Measurements from ENCODE around the gene KCNH2.
A peak's percentile ranks its signal among the peaks of the same experiment; 100 is the strongest.

KCNH2 gene

GRCh38 chr7:150963707-150964559, 14.2 kb downstream of the KCNH2 start:
- FAIRE-seq (no peak), DNase-seq (ENCODE audit: extremely low spot score, insufficient read length, low read depth) (no peak)

GRCh38 chr7:150962553-150963399, 15.3 kb downstream of the KCNH2 start:
- DNase-seq (ENCODE audit: extremely low spot score, insufficient read length, low read depth): peak; percentile 77
- peak; percentile 5 for FAIRE-seq

DNA sequence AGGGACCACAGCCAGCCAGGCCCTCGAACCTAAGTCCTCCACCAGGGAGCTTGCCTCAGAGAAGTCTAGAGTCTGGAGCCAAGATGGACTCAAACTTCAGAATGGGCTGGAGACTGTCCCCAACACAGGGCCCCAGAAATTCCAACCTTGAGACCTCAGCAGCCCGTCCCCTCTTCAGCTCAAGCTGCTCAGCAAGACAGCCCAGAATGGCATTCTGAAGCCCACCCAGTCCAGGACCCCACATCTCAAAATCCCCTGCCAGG, 15.9 kb downstream of the KCNH2 start:
- no peak for FAIRE-seq
- no peak for DNase-seq (ENCODE audit: extremely low spot score, insufficient read length, low read depth)

DNA sequence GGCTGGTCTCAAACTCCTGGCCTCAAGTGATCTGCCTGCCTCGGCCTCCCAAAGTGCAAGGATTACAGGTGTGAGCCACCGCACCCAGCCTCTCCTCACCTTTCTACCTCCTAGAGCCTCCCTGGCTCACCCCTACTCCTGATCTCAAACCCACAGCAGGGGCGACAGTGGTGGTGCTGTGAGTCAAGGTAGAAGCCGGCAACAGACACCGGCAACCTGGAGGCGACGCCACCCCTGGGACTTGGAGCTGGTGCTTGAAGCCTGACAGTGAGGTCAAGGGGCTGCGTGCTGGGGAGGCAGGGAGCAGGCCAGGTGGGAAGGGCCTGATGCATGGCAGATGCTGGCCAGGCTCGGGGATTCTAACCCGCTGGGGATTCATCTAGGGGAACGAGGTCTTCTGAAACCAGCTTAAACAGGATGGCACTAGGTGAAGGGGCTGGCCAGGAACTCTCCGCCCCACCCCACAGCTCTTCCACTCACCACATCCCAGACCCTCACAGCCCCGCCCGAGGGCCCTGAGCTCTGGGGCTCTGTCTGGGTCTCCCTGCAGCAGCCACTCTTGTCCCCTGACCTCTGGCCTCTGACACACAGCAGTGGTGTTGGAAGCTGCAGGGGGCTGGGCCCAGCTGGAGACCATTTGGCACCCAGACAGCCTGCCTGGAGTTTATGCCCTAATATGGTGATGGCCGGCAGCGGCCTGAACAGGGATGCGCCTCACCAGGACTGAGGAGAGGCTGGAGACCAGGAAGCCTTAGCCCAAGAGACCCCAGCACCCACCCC, 16.4 kb downstream of the KCNH2 start:
- FAIRE-seq (no peak), DNase-seq (ENCODE audit: extremely low spot score, insufficient read length, low read depth) (no peak)

- DNase-seq (ENCODE audit: extremely low spot score, insufficient read length, low read depth): no peak
Measured at GRCh38 chr7:150959739-150960734, 18.1 kb downstream of the KCNH2 start.

DNA sequence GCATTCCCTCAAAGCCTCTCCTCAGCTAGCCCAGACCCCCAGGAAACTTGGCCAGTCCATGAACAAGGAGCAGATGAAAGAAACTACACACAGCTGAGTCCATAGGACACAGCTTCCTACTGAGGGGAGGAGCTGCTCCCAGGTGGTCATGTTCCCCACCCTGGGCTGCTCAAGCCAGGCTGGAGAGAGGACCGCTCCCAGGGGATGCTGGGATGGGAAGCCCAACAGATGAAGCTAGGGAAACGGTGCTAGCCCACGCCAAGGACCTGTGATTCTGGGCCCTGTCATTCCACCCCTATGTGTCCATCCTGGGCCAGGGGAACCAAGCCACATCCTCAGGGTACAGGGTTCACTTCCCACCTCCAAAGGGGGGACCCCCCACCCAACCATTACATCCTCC, 19.0 kb downstream of the KCNH2 start:
- DNase-seq (ENCODE audit: extremely low spot score, insufficient read length, low read depth) (no peak), FAIRE-seq (no peak)

More at GRCh38 chr7:150959739-150960734, 18.1 kb downstream of the KCNH2 start:
- FAIRE-seq: no peak

DNA sequence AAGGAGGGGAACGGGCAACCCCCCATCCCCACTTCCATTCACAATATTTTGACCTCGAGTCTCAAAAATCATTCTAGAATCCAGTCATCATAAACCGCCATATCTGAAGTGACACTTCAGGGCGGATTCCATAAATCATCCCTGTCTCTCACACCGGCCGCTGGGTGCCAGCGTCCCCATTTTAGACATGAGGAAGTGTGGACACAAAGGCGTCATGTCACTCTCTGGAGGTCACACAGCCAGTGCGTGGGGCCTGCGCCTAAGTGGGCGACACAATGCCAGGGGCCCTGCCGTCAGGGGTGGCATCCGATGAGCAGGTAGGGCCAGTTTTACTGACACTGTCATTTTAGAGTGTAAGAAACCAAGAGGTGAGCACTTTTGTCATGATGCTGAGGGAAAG, 19.5 kb downstream of the KCNH2 start:
- no peak for FAIRE-seq
- DNase-seq (ENCODE audit: extremely low spot score, insufficient read length, low read depth): no peak

- no peak for FAIRE-seq
Measured at GRCh38 chr7:150958062-150958552, 20.0 kb downstream of the KCNH2 start.

GRCh38 chr7:150957133-150958020, 20.7 kb downstream of the KCNH2 start:
- DNase-seq (ENCODE audit: extremely low spot score, insufficient read length, low read depth): no peak
- FAIRE-seq: no peak

More at GRCh38 chr7:150958062-150958552, 20.0 kb downstream of the KCNH2 start:
- DNase-seq (ENCODE audit: extremely low spot score, insufficient read length, low read depth): no peak

GRCh38 chr7:150956395-150957132, 21.6 kb downstream of the KCNH2 start:
- DNase-seq (ENCODE audit: extremely low spot score, insufficient read length, low read depth) (no peak), FAIRE-seq (no peak)

DNA sequence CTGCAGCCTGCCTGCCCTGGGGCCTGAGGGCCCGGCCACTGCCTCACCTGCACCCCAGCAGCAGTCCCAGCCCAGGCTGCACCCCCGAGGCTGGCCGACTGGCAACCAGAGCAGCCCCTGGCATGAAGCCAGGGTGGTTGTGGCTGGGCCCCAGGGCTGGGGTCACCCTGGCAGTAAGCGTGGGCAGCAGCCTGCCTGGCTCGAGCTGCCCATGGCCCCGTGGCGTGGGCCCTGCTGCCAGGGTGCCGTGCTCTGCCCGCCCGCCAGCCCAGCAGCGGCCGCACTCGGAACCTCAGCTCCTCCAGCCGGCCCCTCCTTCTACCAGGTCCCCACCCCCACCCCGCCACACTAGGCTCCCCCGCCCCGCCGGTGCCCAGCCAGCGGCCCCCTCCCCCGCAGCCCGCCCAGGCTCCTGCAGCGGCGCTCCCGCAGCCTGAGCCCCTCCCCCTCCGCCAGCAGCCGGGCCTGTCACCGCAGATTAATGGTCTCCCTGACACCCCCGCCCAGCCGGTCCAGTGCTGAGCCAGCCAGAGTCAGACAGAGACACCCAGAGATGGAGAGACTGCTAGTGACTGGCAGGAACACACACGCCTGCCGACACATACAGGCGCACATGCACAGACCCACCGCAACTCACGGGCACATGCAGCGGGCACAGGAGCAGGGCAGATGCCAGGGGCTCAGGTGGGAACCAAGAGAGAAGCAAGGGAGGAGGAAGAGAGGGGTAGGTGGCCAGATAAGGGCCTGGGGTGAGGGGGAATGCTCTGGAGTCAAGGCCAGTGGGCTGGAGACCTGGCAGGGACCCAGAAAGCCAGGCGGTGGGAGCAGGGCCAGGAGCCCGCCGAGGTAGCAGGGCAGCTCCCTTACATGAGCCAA, 22.4 kb downstream of the KCNH2 start:
- FAIRE-seq: no peak
- DNase-seq (ENCODE audit: extremely low spot score, insufficient read length, low read depth): no peak

DNA sequence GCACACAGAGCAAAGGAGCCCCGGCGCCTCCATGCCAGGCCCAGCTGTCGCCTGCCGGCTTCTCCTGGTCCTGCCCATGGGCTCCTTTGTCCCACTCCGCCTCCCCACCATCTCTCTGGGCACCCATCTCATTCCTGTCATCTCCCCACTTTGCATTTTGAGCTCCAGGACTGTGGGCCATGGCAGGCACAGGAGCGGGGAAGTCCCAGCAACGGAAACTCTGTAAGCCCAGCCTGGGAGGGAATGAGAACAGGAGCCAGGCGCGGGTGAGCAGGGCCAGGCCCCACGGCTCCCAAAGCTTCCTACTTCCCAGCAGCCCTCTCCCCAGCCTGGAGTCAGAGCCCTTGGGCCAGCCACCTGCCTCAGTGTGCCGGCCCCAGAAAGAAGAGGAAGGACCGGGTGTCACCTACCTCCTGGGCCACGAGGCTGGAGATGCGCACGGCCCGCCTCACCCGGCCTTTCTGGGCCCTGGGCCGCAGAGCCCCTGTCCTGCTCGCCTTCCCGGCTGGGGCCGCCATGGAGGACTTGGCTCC, 23.1 kb downstream of the KCNH2 start:
- DNase-seq (ENCODE audit: extremely low spot score, insufficient read length, low read depth) (no peak), FAIRE-seq (no peak)

DNA sequence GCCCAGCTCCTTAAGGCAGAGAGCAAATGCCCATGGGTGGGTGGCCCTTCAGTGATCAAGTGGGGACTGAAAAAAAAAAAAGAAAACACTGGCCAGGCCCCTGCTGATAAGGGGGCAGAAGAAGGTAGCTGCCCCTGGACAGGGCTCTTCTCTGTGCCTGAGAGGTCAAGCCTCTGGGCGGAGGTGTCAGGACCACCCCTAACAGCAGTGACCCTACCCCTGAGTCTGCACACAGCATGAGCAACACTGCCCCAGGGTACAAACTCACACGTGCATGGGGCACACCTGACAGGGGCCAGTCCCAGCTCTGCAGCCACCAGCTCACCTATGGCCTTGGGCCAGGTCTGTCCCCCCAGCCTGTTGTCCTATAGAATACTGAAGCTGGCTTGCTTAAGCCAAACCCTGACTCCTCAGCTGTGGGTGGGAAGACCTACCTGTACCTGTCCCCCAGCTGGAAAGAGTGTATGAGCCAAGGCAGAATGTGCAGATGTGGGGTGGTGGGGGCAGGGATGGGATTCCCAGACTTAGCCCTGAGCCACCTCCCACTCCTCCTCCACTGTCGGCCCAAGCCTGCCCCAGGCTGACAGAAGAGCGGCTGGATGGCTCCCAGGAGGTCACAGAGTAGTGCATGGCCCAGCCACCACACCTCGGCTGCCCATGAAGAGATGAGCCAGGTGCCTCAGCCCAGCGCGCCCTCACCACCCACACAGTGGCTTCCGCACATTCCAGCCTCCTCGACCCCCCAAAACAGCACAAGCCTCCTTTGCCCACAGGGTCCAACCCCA, 23.7 kb downstream of the KCNH2 start:
- no peak for DNase-seq (ENCODE audit: extremely low spot score, insufficient read length, low read depth)
- FAIRE-seq: no peak

- FAIRE-seq: no peak
- DNase-seq (ENCODE audit: extremely low spot score, insufficient read length, low read depth): no peak
Measured at GRCh38 chr7:150953061-150953997, 24.8 kb downstream of the KCNH2 start.

Measured in GM18507 (cell line).